ENCODE results near the gene RDH16. TPM values are rescaled to one million over a fixed set of nuclear protein-coding genes. Genes with fewer than 3 reads are reported as not detected.

RDH16 gene
- total RNA-seq, result under 0.01 and 0.56 TPM in 2 replicates

GRCh38 chr12:56957229-56958052 lies at the start of gene RDH16:
Gene RDH16, minus strand, starts transcription at chr12:56957608. Its CDS starts 146 bp downstream, at chr12:56957462.

GRCh38 chr12:57005980-57006808 lies 48.8 kb upstream of the RDH16 start, which contains the start of gene ZBTB39:
Gene ZBTB39, minus strand, starts transcription at chr12:57006546. Its CDS starts 1,629 bp downstream, at chr12:57004917.

GRCh38 chr12:56933826-56934625 lies 23.4 kb downstream of the RDH16 start, which contains the start of gene SDR9C7:
Gene SDR9C7, minus strand, starts transcription at chr12:56934408. Its CDS starts 147 bp downstream, at chr12:56934261.

Other genes with a start within 250 kb of the RDH16 start
- 1,164 and 2,115 TPM in 2 replicates for gene NACA, start 232.3 kb downstream of the RDH16 start, total RNA-seq
- gene PRIM1, start 205.3 kb downstream of the RDH16 start, total RNA-seq, result 8.8 and 13.6 TPM in 2 replicates
- 0.65 and 2.4 TPM in 2 replicates for gene HSD17B6, start 194.3 kb downstream of the RDH16 start, total RNA-seq
- gene SDR9C7, start 23.2 kb downstream of the RDH16 start, total RNA-seq, result 0.08 TPM in 1 of 2 replicates, not detected in the other
- gene ZBTB39, start 48.9 kb upstream of the RDH16 start, total RNA-seq, result 3.9 and 5.7 TPM in 2 replicates
- gene TAC3, start 58.9 kb upstream of the RDH16 start, total RNA-seq, result not detected in 2 replicates
- gene MYO1A, start 92.5 kb upstream of the RDH16 start, total RNA-seq, result under 0.01 TPM in 1 of 2 replicates, not detected in the other
- gene NEMP1, start 121.2 kb upstream of the RDH16 start, total RNA-seq, result 10.9 and 12.9 TPM in 2 replicates
- 46.2 and 46.7 TPM in 2 replicates for gene NAB2, start 131.5 kb upstream of the RDH16 start, total RNA-seq
- gene STAT6, start 153.8 kb upstream of the RDH16 start, total RNA-seq, result 57.8 and 98.8 TPM in 2 replicates
- gene LRP1, start 170.9 kb upstream of the RDH16 start, total RNA-seq, result 129 and 234 TPM in 2 replicates
- gene LRP1-AS, start 190.0 kb upstream of the RDH16 start, total RNA-seq, result not detected in 2 replicates